Muscle of arm (tissue), 12 donors: ENCODE results near the gene CCL24. TPM values are rescaled to one million over a fixed set of nuclear protein-coding genes. Genes with fewer than 3 reads are reported as not detected.
"Not testable (repeated sequence)": the region's sequence is repeated elsewhere in the genome, so short reads cannot be mapped to it uniquely, and the experiment has no call there.

Source experiments
- DNase-seq: peaks from one replicate; pipeline ENCODE4 v3.0.0-alpha.2; 2013
- polyA plus RNA-seq, 12 donors: library from polyadenylated mRNA; unstranded; fragments of 120-200 nt; gene quantifications; one replicate each; pipeline ENCODE4 v1.2.1, GENCODE V29; 2013; ENCODE audit not compliant: insufficient read length in 12 of 12

Gene CCL24
- polyA plus RNA-seq, 12 donors: 0.28 to 0.35 (median 0.33) TPM; not detected in 9

- DNase-seq: no peak
Observed at GRCh38 chr7:75820688-75821087, 7.1 kb upstream of the CCL24 start.

- peak; percentile 12 for DNase-seq
Observed at GRCh38 chr7:75819711-75820110, 6.1 kb upstream of the CCL24 start.

GRCh38 chr7:75818472-75818871 lies 4.9 kb upstream of the CCL24 start:
- DNase-seq: no peak

- DNase-seq: no peak
Observed at GRCh38 chr7:75817116-75817515, 3.5 kb upstream of the CCL24 start.

- no peak for DNase-seq
Observed at GRCh38 chr7:75815418-75816064, 1.9 kb upstream of the CCL24 start.

- no peak for DNase-seq
Observed at GRCh38 chr7:75814407-75814947, 871 bp upstream of the CCL24 start.

GRCh38 chr7:75813084-75813483 lies 522 bp downstream of the CCL24 start:
- DNase-seq: no peak

GRCh38 chr7:75811894-75812678 lies 1.5 kb downstream of the CCL24 start:
- DNase-seq: no peak

- DNase-seq: no peak
Observed at GRCh38 chr7:75809396-75809795, 4.2 kb downstream of the CCL24 start.

- DNase-seq: no peak
Observed at GRCh38 chr7:75808106-75808505, 5.5 kb downstream of the CCL24 start.

- DNase-seq: no peak
Observed at GRCh38 chr7:75807452-75807851, 6.2 kb downstream of the CCL24 start.

GRCh38 chr7:75806560-75807307 lies 6.9 kb downstream of the CCL24 start:
- no peak for DNase-seq

- DNase-seq: no peak
Observed at GRCh38 chr7:75804705-75805104, 8.9 kb downstream of the CCL24 start.

GRCh38 chr7:75804004-75804403 lies 9.6 kb downstream of the CCL24 start:
- no peak for DNase-seq

- DNase-seq: no peak
Observed at GRCh38 chr7:75802552-75802821, 11.1 kb downstream of the CCL24 start.

GRCh38 chr7:75798770-75799169 lies 14.8 kb downstream of the CCL24 start:
- no peak for DNase-seq

- no peak for DNase-seq
Observed at GRCh38 chr7:75796420-75796819, 17.2 kb downstream of the CCL24 start.

- DNase-seq: no peak
Observed at GRCh38 chr7:75795831-75796285, 17.7 kb downstream of the CCL24 start.

- DNase-seq: no peak
Observed at GRCh38 chr7:75793676-75794075, 19.9 kb downstream of the CCL24 start.

GRCh38 chr7:75792567-75792966 lies 21.0 kb downstream of the CCL24 start:
- not testable (repeated sequence) for DNase-seq

GRCh38 chr7:75789361-75789924 lies 24.2 kb downstream of the CCL24 start:
- DNase-seq: peak; percentile 53

GRCh38 chr7:75788154-75788847 lies 25.3 kb downstream of the CCL24 start:
- DNase-seq: not testable (repeated sequence)
